K562 (cell line): Measurements from ENCODE around the gene PPP1R3G. TPM values are rescaled to one million over a fixed set of nuclear protein-coding genes. Genes with fewer than 3 reads are reported as not detected.

Source experiments
- ATAC-seq: fragments of 200-7000 bp; cut with Tn5 transposase; 3 replicates; pipeline ENCODE4 v1.9.1; 2020; ENCODE audit warnings: moderate library complexity
- BruUV-seq: library from RNA; stranded (reverse); fragments of 400-500 nt; replicated peaks from 2 replicates; lab custom pipeline; 2021; lab: Mats Ljungman, UMichigan
- CTCF ChIA-PET: fragments of 300-600 bp; formaldehyde crosslinking; extraction: SDS; loops from one replicate; lab custom pipeline; 2021; ENCODE audit warnings: low intra/inter-chr PET ratio; lab: Yijun Ruan, JAX
- POLR2A ChIA-PET: fragments of 300-600, 350-650 bp; sonication (Branson Sonifier 250); formaldehyde crosslinking; extraction: SDS; loops from one replicate; lab custom pipeline; 2021; ENCODE audit warnings: antibody characterized with exemption, inconsistent platforms; lab: Yijun Ruan, JAX
- DNase-seq, 4 experiments: peaks; one replicate each; pipeline versions ENCODE4 v3.0.0 to v3.0.0-alpha.2; 2011 to 2018; ENCODE audit warnings: low spot score in 3 of 4, mixed read lengths in 3 of 4; ENCODE audit errors: extremely low read depth in 1 of 4
- FAIRE-seq: peaks from 2 replicates; lab custom pipeline; 2011; peaks lifted over from hg19 to GRCh38; lab: Jason Lieb, UNC
- H2AFZ ChIP-seq: 2 replicates; pipeline ENCODE4 v1.6.0; 2011; ENCODE audit warnings: low read depth, low read length, control low read depth, inconsistent platforms
- H3K27ac ChIP-seq: fragments of 200-600 bp; 3 replicates; pipeline ENCODE4 v1.8.0; 2011; ENCODE audit warnings: low read depth, mild to moderate bottlenecking, control low read depth, inconsistent platforms, low read length, moderate library complexity, mixed read lengths; ENCODE audit errors: extremely low read depth
- H3K27me3 ChIP-seq, 2 experiments: fragments of 300-600 bp in 1 of 2; 2 replicates in 1 of 2; 3 replicates in 1 of 2; pipeline versions ENCODE4 v1.6.0 to v1.8.0; 2011; ENCODE audit warnings: inconsistent platforms in 2 of 2, low read length in 2 of 2, mild to moderate bottlenecking in 1 of 2, mixed read lengths in 1 of 2, moderate library complexity in 1 of 2; ENCODE audit not compliant: control insufficient read depth in 2 of 2, insufficient read depth in 2 of 2
- H3K36me3 ChIP-seq: fragments of 300-600 bp; 3 replicates; pipeline ENCODE4 v1.8.0; 2011; ENCODE audit warnings: mild to moderate bottlenecking, low read length, inconsistent platforms; ENCODE audit not compliant: control insufficient read depth, insufficient read depth
- H3K4me1 ChIP-seq, 2 experiments: fragments of 200-600 bp in 1 of 2; replicated peaks in 1 of 2; 2 replicates in 1 of 2; 3 replicates in 1 of 2; pipeline versions ENCODE4 v1.5.1 to v1.8.0; 2011; ENCODE audit warnings: inconsistent platforms in 2 of 2, low read length in 2 of 2, mild to moderate bottlenecking in 1 of 2, mixed read lengths in 1 of 2, moderate library complexity in 1 of 2; ENCODE audit not compliant: control insufficient read depth in 2 of 2, insufficient read depth in 2 of 2
- H3K4me2 ChIP-seq: 2 replicates; pipeline ENCODE4 v1.6.1; 2011; ENCODE audit warnings: low read length, control low read depth, inconsistent platforms, mixed read lengths; ENCODE audit not compliant: insufficient read depth
- H3K4me3 ChIP-seq: fragments of 200-600 bp; sonication (generic), shearing (Covaris generic); 2 replicates; pipeline ENCODE4 v1.5.1; 2016; ENCODE audit warnings: control low read depth, inconsistent platforms
- H3K79me2 ChIP-seq: fragments of 200-600 bp; 3 replicates; pipeline ENCODE4 v1.8.0; 2011; ENCODE audit warnings: low read length, inconsistent platforms; ENCODE audit not compliant: control insufficient read depth, insufficient read depth
- H3K9ac ChIP-seq, 2 experiments: 2 replicates each; pipeline versions ENCODE4 v1.6.0 to v1.6.1; 2011; ENCODE audit warnings: low read depth in 2 of 2, low read length in 2 of 2, control low read depth in 1 of 2, inconsistent platforms in 1 of 2, mild to moderate bottlenecking in 1 of 2, mixed read lengths in 1 of 2; ENCODE audit not compliant: insufficient read depth in 1 of 2
- H3K9me1 ChIP-seq: one replicate; pipeline ENCODE4 v1.6.0; 2011; ENCODE audit warnings: inconsistent platforms, mild to moderate bottlenecking, low read length, moderate library complexity; ENCODE audit not compliant: control insufficient read depth, insufficient read depth
- H3K9me3 ChIP-seq: replicated peaks from 2 replicates; pipeline ENCODE4 v1.5.1; 2011; ENCODE audit warnings: low read depth, low read length, inconsistent platforms; ENCODE audit not compliant: control insufficient read depth, insufficient read depth
- H4K20me1 ChIP-seq: replicated peaks from 2 replicates; pipeline ENCODE4 v1.6.1; 2011; ENCODE audit warnings: low read length, inconsistent platforms, mixed read lengths; ENCODE audit not compliant: control insufficient read depth, insufficient read depth
- BCOR ChIP-seq: fragments of 450-650 bp; IDR thresholded peaks from 2 replicates; pipeline ENCODE4 v1.6.1; 2016
- EP400 ChIP-seq: fragments of 450-650 bp; IDR thresholded peaks from 2 replicates; pipeline ENCODE4 v1.6.1; 2017; ENCODE audit warnings: antibody characterized with exemption, mild to moderate bottlenecking, moderate library complexity
- ESRRA ChIP-seq: fragments of 450-650 bp; IDR thresholded peaks from 2 replicates; pipeline ENCODE4 v1.6.1; 2014; ENCODE audit warnings: low read depth, mild to moderate bottlenecking, moderate library complexity, borderline replicate concordance
- GATAD2B ChIP-seq: fragments of 450-650 bp; IDR thresholded peaks from 2 replicates; pipeline ENCODE4 v1.6.1; 2017; ENCODE audit warnings: mild to moderate bottlenecking, borderline replicate concordance
- KAT7 ChIP-seq: sonication (generic); formaldehyde crosslinking; IDR thresholded peaks from 2 replicates; pipeline ENCODE4 v1.8.0; 2022; ENCODE audit warnings: missing genetic modification reagents, mild to moderate bottlenecking, borderline replicate concordance
- MIER1 ChIP-seq: fragments of 450-650 bp; IDR thresholded peaks from 2 replicates; pipeline ENCODE4 v1.6.1; 2016; ENCODE audit warnings: antibody characterized with exemption, mild to moderate bottlenecking, low read depth
- PHB ChIP-seq: fragments of 250-450 bp; sonication (Bioruptor Pico); IDR thresholded peaks from 2 replicates; pipeline ENCODE4 v1.5.0; 2021
- PURB ChIP-seq: sonication (generic); formaldehyde crosslinking; IDR thresholded peaks from 2 replicates; pipeline ENCODE4 v1.9.0; 2021; ENCODE audit warnings: low read depth, mild to moderate bottlenecking, missing genetic modification reagents
- RBM25 ChIP-seq: fragments of 200-400 bp; formaldehyde crosslinking; IDR thresholded peaks from 2 replicates; pipeline ENCODE4 v1.6.1; 2018; ENCODE audit warnings: low read length, low read depth, moderate library complexity; ENCODE audit not compliant: severe bottlenecking
- SMAD4 ChIP-seq: fragments of 250-450 bp; sonication (Bioruptor Pico); conservative IDR thresholded peaks from 2 replicates; pipeline ENCODE4 v1.8.0; 2021; ENCODE audit warnings: inconsistent platforms, mild to moderate bottlenecking, moderate library complexity
- VEZF1 ChIP-seq: fragments of 200-800 bp; sonication (Bioruptor generic); IDR thresholded peaks from 2 replicates; pipeline ENCODE4 v1.6.1; 2017; ENCODE audit warnings: missing genetic modification characterization, missing compliant biosample characterization
- ZBTB1 ChIP-seq: sonication (generic); formaldehyde crosslinking; IDR thresholded peaks from 2 replicates; pipeline ENCODE4 v1.8.1; 2023; ENCODE audit warnings: missing genetic modification reagents, low read depth, mild to moderate bottlenecking, borderline replicate concordance
- ZBTB7A ChIP-seq: IDR thresholded peaks from 2 replicates; pipeline ENCODE4 v1.6.1; 2011; ENCODE audit warnings: low read depth, mild to moderate bottlenecking, low read length, moderate library complexity, borderline replicate concordance; ENCODE audit not compliant: control insufficient read depth
- ZNF507 ChIP-seq: conservative IDR thresholded peaks from 2 replicates; pipeline ENCODE4 v1.6.1; 2017; ENCODE audit warnings: missing genetic modification characterization, missing compliant biosample characterization
- ZNF764 ChIP-seq: fragments of 250-450 bp; sonication (Bioruptor Pico); IDR thresholded peaks from 2 replicates; pipeline ENCODE4 v1.4.0; 2020; ENCODE audit warnings: low read depth, mild to moderate bottlenecking, moderate library complexity
- WGBS: fragments of 100-300 bp; shearing (Covaris generic); methylation state at CpG from one replicate; pipeline ENCODE4 v1.1.6; 2016; ENCODE audit warnings: low coverage, mixed read lengths; ENCODE audit not compliant: insufficient coverage; ENCODE audit errors: missing lambda C conversion rate; 5-methylcytosine and 5-hydroxymethylcytosine counted together
- in situ Hi-C: fragments of 300-500 bp; cut with MboI; formaldehyde crosslinking; loops from 4 replicates; pipeline ENCODE4 v1.15.0; 2018; ENCODE audit warnings: inconsistent platforms, mixed read lengths
- intact Hi-C: fragments of 100-400 bp; cut with micrococcal nuclease; formaldehyde crosslinking; loops from 2 replicates; pipeline ENCODE4 v1.14.2; 2022
- polyA plus RNA-seq, 8 experiments: library from polyadenylated mRNA; depleted of rRNA in 4 of 8; stranded (reverse) in 5 of 8; unstranded in 3 of 8; fragments of >200 nt; fragmentation: Nextera tagmentation in 2 of 8; fragmentation: Illumina TruSeq in 1 of 8; extraction: Ambion mirVana in 2 of 8; extraction: Trizol in 1 of 8; gene quantifications; 2 replicates each; pipeline versions ENCODE4 v1.2.1 to v1.2.3, GENCODE V29; 2011 to 2014; ENCODE audit warnings: inconsistent platforms in 1 of 8, missing spikeins in 1 of 8
- total RNA-seq, 7 experiments: library from RNA; depleted of rRNA in 6 of 7; stranded (reverse); fragments of >200 nt in 6 of 7; fragmentation: Illumina TruSeq in 2 of 7; extraction: Trizol in 2 of 7; gene quantifications; 2 replicates each; pipeline versions ENCODE4 v1.2.1 to v1.2.3, GENCODE V29; 2011 to 2021; ENCODE audit warnings: low replicate concordance in 1 of 7
- TF ChIP-seq, protein P1 (sequence below): sonication (generic); formaldehyde crosslinking; IDR thresholded peaks from 2 replicates; pipeline ENCODE4 v1.9.0; 2022; ENCODE audit warnings: mild to moderate bottlenecking, missing genetic modification reagents
- TF ChIP-seq, protein P2 (sequence below): IDR thresholded peaks from 2 replicates; pipeline ENCODE4 v1.6.1; 2011; ENCODE audit warnings: borderline replicate concordance, low read depth, mild to moderate bottlenecking, moderate library complexity, low read length; ENCODE audit not compliant: insufficient read depth, poor library complexity, severe bottlenecking
- TF ChIP-seq, protein P3 (sequence below), 2 experiments: IDR thresholded peaks; 2 replicates each; pipeline ENCODE4 v1.6.1; 2011; ENCODE audit warnings: borderline replicate concordance in 1 of 2, control low read depth in 1 of 2, low read depth in 1 of 2, low read length in 1 of 2, mild to moderate bottlenecking in 1 of 2, mixed read lengths in 1 of 2, moderate library complexity in 1 of 2; ENCODE audit not compliant: insufficient read depth in 1 of 2, insufficient read length in 1 of 2, poor library complexity in 1 of 2, severe bottlenecking in 1 of 2; ENCODE audit errors: extremely low read depth in 1 of 2

The PPP1R3G gene
- total and polyA plus RNA-seq, 9 of the 15 experiments (the other 6 are each of a cell fraction or from before 2014, with no cell fraction given), result 0.01 to 0.13 (median 0.01) TPM; not detected in 4

- Histone ChIP-seq H3K4me1 (peaks cover 5 to 23% of the 10 kb centered on the region in 2 experiments; a peak in 3 of 5 replicates), H3K9me3 (no peaks in the 10 kb centered on the region), H2AFZ (peak overlapping the region; percentile 77), H3K4me3 (peak overlapping the region; percentile 42), H3K36me3 (no peaks in the 10 kb centered on the region), H3K79me2 (no peaks in the 10 kb centered on the region), H4K20me1 (no peaks in the 10 kb centered on the region), H3K27me3 (peaks cover 17 to 39% of the 10 kb centered on the region in 2 experiments; a peak in 3 of 5 replicates), H3K9me1 (no peaks in the 10 kb centered on the region), H3K9ac (peak overlapping the region; percentile 56 to 69; a peak in 3 of 4 replicates), H3K27ac (no peak overlapping the region), H3K4me2 (peak overlapping the region; percentile 71)
- CTCF ChIA-PET, result no interaction called here
- DNase-seq (peak; percentile 21 to 81 (median 62)), FAIRE-seq (no peak), ATAC-seq (peak; percentile 61)
- intact Hi-C loops, result no loop called here
- BruUV-seq, result no TSS peak
- in situ Hi-C loops, result no loop called here
- WGBS, result 6% methylated on average over 26 of the region's 57 CpGs
- POLR2A ChIA-PET, result no interaction called here
- TF ChIP-seq MIER1 (no peak), PURB (CRISPR knock-in tag) (no peak), ZBTB1 (CRISPR knock-in tag) (0 out of 2 replicates have a peak, but pooled peaks have one; percentile 43), GATAD2B (peak; percentile 69; the same call in 1 of the 2 replicates), BCOR (no peak), ZNF764 (CRISPR knock-in tag) (no peak), PHB (CRISPR knock-in tag) (no peak), SMAD4 (CRISPR knock-in tag) (no peak), KAT7 (0 out of 2 replicates have a peak, but pooled peaks have one; percentile 69), VEZF1 (CRISPR knock-in tag) (peak; percentile 70), ESRRA (no peak), RBM25 (no peak), ZBTB7A (peak; percentile 17; the same call in 1 of the 2 replicates), EP400 (no peak), ZNF507 (no peak)
- TF ChIP-seq, protein P1, sequence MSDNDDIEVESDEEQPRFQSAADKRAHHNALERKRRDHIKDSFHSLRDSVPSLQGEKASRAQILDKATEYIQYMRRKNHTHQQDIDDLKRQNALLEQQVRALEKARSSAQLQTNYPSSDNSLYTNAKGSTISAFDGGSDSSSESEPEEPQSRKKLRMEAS (CRISPR knock-in tag), result no peak
- TF ChIP-seq, protein P2, sequence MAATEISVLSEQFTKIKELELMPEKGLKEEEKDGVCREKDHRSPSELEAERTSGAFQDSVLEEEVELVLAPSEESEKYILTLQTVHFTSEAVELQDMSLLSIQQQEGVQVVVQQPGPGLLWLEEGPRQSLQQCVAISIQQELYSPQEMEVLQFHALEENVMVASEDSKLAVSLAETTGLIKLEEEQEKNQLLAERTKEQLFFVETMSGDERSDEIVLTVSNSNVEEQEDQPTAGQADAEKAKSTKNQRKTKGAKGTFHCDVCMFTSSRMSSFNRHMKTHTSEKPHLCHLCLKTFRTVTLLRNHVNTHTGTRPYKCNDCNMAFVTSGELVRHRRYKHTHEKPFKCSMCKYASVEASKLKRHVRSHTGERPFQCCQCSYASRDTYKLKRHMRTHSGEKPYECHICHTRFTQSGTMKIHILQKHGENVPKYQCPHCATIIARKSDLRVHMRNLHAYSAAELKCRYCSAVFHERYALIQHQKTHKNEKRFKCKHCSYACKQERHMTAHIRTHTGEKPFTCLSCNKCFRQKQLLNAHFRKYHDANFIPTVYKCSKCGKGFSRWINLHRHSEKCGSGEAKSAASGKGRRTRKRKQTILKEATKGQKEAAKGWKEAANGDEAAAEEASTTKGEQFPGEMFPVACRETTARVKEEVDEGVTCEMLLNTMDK, result no peak
- TF ChIP-seq, protein P3, sequence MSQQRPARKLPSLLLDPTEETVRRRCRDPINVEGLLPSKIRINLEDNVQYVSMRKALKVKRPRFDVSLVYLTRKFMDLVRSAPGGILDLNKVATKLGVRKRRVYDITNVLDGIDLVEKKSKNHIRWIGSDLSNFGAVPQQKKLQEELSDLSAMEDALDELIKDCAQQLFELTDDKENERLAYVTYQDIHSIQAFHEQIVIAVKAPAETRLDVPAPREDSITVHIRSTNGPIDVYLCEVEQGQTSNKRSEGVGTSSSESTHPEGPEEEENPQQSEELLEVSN (IDR thresholded peaks at IDR 0.05; ENCODE audit: borderline replicate concordance in 1 of 2, extremely low read depth in 1 of 2, insufficient read depth in 1 of 2, insufficient read length in 1 of 2, low read depth in 1 of 2, low read length in 1 of 2, poor library complexity in 1 of 2, severe bottlenecking in 1 of 2), result peak in 1 of 2 experiments; percentile 6
These were observed 771 bp upstream of the PPP1R3G start for GRCh38 chr6:5084360-5084780.
